Large intestine (tissue), 3 donors: ENCODE measurements around the gene PRKAR1A. TPM values are rescaled to one million over a fixed set of nuclear protein-coding genes. Genes with fewer than 3 reads are reported as not detected.

Source experiments
- DNase-seq, 2 donors: peaks; one replicate each; pipeline versions ENCODE4 v3.0.0 to v3.0.0-alpha.2; 2013
- H3K27ac ChIP-seq: one replicate; pipeline ENCODE4 v1.5.1; 2013; ENCODE audit warnings: low read length
- H3K27me3 ChIP-seq: 2 replicates; pipeline ENCODE4 v1.6.1; 2013; ENCODE audit warnings: low read length; ENCODE audit not compliant: control insufficient read depth, insufficient read depth
- H3K36me3 ChIP-seq: 2 replicates; pipeline ENCODE4 v1.6.1; 2013; ENCODE audit warnings: low read length; ENCODE audit not compliant: control insufficient read depth, insufficient read depth
- H3K4me1 ChIP-seq: one replicate; pipeline ENCODE4 v1.6.1; 2013; ENCODE audit warnings: low read length; ENCODE audit not compliant: control insufficient read depth, insufficient read depth
- H3K4me3 ChIP-seq: one replicate; pipeline ENCODE4 v1.5.1; 2013; ENCODE audit warnings: low read length
- H3K9me3 ChIP-seq: one replicate; pipeline ENCODE4 v1.6.1; 2013; ENCODE audit warnings: mild to moderate bottlenecking, low read depth, low read length, moderate library complexity; ENCODE audit not compliant: control insufficient read depth
- WGBS: methylation state at CpG from one replicate; pipeline ENCODE4 v1.1.5; 2013; ENCODE audit warnings: low lambda C conversion rate; ENCODE audit not compliant: insufficient coverage; 5-methylcytosine and 5-hydroxymethylcytosine counted together
- polyA plus RNA-seq: library from polyadenylated mRNA; unstranded; fragments of 120-200 nt; gene quantifications from one replicate; pipeline ENCODE4 v1.2.1, GENCODE V29; 2013

Gene PRKAR1A
- polyA plus RNA-seq, 1 donor, result 160 TPM

DNA sequence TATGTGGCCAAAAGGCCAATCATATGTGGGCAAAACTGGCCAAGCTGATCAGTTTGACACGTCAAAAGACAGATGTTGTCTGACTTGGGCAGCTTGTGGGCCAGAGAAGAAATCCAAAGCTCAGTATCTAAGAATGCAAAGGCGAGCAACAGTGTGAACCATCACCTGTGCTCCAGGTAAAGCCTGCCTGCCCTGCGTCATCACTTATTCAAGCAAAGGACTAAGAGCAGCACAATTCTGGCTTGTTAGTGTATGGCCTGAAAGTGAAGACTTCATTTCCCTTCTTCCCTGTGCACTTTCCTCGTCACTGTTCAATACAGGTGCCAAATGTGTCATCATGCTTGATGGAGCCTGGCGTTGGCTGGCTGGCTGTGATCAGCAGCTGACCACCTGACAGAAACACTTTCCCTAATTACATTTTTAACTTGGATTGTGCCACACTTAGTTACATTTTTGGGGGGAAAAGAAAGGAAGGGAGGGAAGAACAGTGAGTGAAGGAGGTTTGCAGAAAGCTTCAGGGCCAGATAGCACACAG, 84.2 kb downstream of the PRKAR1A start:
- Histone ChIP-seq H3K27ac (no peak overlapping the region), H3K27me3 (peaks cover 19% of the 10 kb centered on the region), H3K4me3 (no peak overlapping the region), H3K4me1 (peaks cover 16% of the 10 kb centered on the region), H3K9me3 (no peaks in the 10 kb centered on the region), H3K36me3 (no peaks in the 10 kb centered on the region)
- no CpG with 5 or more reads among the region's 5 CpGs for WGBS
- DNase-seq, result no peak

DNA sequence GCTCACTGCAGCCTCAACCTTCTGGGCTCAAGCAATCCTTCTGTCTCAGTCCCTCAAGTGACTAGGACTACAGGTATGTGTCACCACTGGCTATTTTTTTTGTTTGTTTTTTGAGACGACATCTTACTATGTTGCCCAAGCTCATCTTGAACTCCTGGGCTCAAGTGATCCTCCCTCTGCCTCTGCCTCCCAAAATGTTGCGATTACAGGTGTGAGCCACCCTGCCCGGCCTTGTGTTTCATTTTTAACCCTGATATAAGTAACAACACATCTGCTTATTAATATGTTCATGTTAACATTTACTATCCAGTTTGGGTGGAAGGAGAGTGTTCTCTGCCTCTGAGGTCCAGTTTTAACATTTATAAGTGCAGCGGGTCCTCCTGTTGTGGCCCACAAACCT, 85.8 kb downstream of the PRKAR1A start:
- H3K4me3 ChIP-seq, result peak overlapping the region; percentile 30
- H3K4me1 ChIP-seq, result peaks cover 16% of the 10 kb centered on the region
- WGBS, result 67% methylated on average over 1 of the region's 4 CpGs
- H3K27ac ChIP-seq, result peak overlapping the region; percentile 93
- DNase-seq, result peak in 1 of 2 donors; percentile 18
- H3K36me3 ChIP-seq, result no peaks in the 10 kb centered on the region
- H3K9me3 ChIP-seq, result no peaks in the 10 kb centered on the region
- H3K27me3 ChIP-seq, result peaks cover 32% of the 10 kb centered on the region

DNA sequence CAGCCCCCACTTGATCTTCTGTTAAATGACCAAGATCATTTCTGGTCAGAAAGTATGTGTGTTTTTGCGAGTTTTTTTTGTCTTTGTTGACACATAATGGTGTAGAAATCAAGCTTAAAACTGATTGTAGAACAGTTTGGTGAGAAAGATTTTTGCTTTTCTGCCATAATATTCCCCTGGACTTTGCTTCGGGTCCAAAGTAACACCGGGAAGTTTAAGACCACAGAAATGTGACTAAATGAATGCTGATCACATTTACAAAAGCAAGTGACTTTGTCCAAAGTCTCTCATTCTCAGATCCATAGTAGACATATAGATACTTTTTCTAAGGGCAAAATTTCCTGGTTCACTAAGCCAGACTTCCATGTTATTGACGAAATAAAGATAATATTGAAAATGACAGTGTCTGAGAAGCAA, 86.3 kb downstream of the PRKAR1A start:
- Histone ChIP-seq H3K27ac (peak overlapping the region; percentile 93), H3K9me3 (no peaks in the 10 kb centered on the region), H3K4me3 (peak overlapping the region; percentile 61), H3K4me1 (peaks cover 16% of the 10 kb centered on the region), H3K36me3 (no peaks in the 10 kb centered on the region), H3K27me3 (peaks cover 37% of the 10 kb centered on the region)
- 33% methylated on average over 1 of the region's 4 CpGs for WGBS
- DNase-seq, result peak in 1 of 2 donors; percentile 83

DNA sequence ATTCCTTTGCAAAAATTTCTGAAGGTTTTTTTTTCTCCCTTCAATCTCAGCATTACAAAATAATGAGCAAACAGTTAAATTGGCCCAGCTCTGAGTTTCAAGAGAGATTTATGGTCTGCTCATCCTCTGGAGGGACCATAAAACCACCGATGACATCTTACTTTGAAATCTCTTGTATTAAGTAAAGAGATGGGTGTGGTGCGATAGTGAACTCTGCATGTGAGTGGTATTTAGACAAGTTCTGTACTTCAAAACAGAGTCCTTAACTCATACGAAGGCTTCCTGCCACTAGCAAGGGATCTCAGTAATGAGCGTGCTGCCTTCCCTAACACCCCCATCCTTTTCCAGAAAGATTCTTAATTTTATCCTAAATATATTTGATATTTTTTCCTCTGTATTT, 86.9 kb downstream of the PRKAR1A start:
- WGBS, result 0% methylated on average over 1 of the region's 4 CpGs
- peak; percentile 61 to 76 for DNase-seq
- H3K36me3 ChIP-seq, result no peaks in the 10 kb centered on the region
- peaks cover 40% of the 10 kb centered on the region for H3K27me3 ChIP-seq
- peak overlapping the region; percentile 93 for H3K27ac ChIP-seq
- H3K4me3 ChIP-seq, result peak overlapping the region; percentile 61
- peaks cover 16% of the 10 kb centered on the region for H3K4me1 ChIP-seq
- no peaks in the 10 kb centered on the region for H3K9me3 ChIP-seq

DNA sequence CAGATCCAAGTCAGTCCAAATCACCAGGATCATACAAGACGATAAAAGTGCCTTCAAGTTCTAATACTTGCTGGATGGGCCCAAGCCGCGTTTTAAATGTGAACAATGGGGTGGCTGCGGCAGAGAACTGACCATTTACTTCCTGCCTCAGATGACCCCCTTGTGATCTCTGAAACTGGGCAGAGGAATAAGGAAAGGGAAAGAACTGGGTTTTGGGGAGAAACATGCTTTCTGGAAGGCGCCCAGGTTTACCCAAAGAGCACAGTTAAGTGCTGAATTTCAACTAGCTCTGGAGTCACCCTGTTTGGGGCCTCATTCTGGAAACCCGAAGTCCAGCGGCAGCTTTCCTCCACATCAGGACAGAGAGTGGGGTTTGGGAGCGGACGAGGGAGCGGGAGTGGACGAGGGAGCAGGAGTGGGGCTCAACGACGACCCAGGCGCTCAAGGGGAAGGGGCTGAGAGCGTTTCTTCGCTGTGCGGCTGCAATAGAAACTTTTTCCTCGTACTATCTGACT, 87.4 kb downstream of the PRKAR1A start:
- peak overlapping the region; percentile 61 for H3K4me3 ChIP-seq
- DNase-seq, result peak in 1 of 2 donors; percentile 44
- H3K4me1 ChIP-seq, result peaks cover 16% of the 10 kb centered on the region
- no CpG with 5 or more reads among the region's 18 CpGs for WGBS
- H3K9me3 ChIP-seq, result no peaks in the 10 kb centered on the region
- no peaks in the 10 kb centered on the region for H3K36me3 ChIP-seq
- peaks cover 40% of the 10 kb centered on the region for H3K27me3 ChIP-seq
- peak overlapping the region; percentile 93 for H3K27ac ChIP-seq

DNA sequence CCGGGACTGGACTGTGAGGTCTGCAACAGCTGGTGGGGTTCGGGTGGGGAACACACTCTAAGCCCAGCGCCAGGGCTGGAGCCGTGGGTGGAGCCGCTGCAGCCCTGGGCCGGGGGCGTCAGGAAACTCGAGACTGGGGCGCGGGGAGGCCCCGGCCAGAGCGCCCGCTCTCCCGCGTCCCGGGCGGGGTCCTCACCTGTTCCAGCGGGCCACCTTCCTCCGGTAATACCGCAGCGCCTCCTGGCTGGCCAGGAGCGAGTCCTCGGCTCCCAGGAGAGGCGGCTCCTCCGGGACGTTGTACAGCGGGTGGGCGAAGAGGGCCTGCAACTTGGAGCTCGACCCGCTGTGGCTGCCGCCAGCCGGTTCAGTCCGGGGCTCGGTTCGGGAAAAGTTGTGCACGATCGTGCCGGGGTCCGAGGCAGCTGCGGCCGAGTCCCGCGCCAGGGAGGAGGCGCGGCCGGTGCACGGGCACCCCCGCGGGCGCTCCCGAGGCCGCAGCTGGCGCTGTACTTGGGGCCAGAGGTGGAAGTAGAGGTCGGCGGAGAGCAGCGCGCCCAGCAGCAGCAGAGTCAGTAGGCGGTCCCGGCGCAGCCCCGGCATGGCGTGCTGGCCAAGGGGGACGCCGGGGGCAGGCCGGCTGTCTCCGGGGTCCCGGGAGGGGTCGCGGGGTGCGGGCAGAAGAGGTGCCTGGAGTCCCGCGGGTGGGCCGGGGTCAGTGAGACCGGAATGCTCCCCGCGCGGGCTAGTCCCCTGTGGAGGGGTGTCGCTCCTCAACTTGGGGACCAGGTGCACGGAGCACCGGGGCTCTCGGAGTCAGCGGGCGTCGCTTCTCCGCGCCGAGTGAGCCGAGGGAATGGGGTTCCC, 88.1 kb downstream of the PRKAR1A start:
- whole genome bisulfite sequencing, result no CpG with 5 or more reads among the region's 88 CpGs
- H3K27me3 ChIP-seq, result peaks cover 40% of the 10 kb centered on the region
- H3K4me3 ChIP-seq, result peak overlapping the region; percentile 61
- no peaks in the 10 kb centered on the region for H3K36me3 ChIP-seq
- no peaks in the 10 kb centered on the region for H3K9me3 ChIP-seq
- H3K27ac ChIP-seq, result peak overlapping the region; percentile 93
- peak; percentile 34 to 74 for DNase-seq
- peaks cover 16% of the 10 kb centered on the region for H3K4me1 ChIP-seq

Other genes starting within 250 kb of the PRKAR1A start
- 0.27 TPM for gene SLC16A6, start 221.3 kb upstream of the PRKAR1A start, polyA plus RNA-seq
- gene ARSG, start 220.9 kb upstream of the PRKAR1A start, polyA plus RNA-seq, result 1.3 TPM
- gene WIPI1, start 54.9 kb upstream of the PRKAR1A start, polyA plus RNA-seq, result 17.4 TPM
- gene FAM20A, start 88.9 kb downstream of the PRKAR1A start, polyA plus RNA-seq, result 10.2 TPM